GM12874 (cell line): ENCODE data around the gene CDC42EP4.

Experiments used
- TF ChIP-seq, protein P1 (sequence below): IDR thresholded peaks from 2 replicates; pipeline ENCODE4 v1.5.1; 2011; ENCODE audit warnings: low read depth, mild to moderate bottlenecking, control low read depth, low read length, moderate library complexity; ENCODE audit not compliant: insufficient read depth

The CDC42EP4 gene

DNA sequence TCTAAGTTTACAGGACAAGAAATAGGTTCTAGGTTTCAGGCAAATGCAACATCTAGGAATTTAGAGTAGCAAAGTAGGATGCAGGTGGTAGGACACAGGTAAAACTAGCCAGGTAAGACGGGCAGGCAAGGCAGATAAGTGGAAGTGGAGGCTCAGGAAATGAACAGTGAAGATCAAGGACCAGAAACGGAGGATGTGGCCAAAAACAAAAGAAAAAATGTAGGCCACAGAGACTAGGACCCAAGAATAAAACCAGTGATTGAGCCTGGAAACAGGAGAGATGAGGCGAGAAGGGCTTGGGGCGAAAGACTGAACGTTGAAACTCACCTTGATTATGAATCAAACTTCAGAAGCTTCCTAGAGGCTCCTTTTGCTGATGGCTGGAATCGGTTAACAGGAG, 74.1 kb downstream of the CDC42EP4 start:
- TF ChIP-seq, protein P1, sequence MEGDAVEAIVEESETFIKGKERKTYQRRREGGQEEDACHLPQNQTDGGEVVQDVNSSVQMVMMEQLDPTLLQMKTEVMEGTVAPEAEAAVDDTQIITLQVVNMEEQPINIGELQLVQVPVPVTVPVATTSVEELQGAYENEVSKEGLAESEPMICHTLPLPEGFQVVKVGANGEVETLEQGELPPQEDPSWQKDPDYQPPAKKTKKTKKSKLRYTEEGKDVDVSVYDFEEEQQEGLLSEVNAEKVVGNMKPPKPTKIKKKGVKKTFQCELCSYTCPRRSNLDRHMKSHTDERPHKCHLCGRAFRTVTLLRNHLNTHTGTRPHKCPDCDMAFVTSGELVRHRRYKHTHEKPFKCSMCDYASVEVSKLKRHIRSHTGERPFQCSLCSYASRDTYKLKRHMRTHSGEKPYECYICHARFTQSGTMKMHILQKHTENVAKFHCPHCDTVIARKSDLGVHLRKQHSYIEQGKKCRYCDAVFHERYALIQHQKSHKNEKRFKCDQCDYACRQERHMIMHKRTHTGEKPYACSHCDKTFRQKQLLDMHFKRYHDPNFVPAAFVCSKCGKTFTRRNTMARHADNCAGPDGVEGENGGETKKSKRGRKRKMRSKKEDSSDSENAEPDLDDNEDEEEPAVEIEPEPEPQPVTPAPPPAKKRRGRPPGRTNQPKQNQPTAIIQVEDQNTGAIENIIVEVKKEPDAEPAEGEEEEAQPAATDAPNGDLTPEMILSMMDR = no peak

DNA sequence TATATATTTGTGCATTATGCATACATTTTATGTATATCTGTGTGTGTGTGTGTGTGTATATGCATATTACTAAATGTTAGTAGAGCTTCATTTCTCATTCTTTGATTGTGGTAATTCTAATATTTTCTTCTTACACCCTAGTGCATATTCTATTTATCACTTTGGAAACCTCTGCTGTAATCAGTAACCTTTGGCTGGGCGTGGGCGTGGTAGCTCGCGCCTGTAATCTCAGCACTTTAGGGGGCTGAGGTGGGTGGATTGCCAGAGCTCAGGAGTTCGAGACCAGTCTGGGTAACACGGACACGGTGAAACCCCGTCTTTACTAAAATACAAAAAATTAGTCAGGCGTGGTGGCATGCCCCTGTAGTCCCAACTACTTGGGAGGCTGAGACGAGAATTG, 77.1 kb downstream of the CDC42EP4 start:
- TF ChIP-seq, protein P1 = no peak
